Coronary artery (tissue), 2 donors: ENCODE results near the gene GDF10.

Source experiments
- DNase-seq: peaks from one replicate; pipeline ENCODE4 v3.0.0-alpha.2; 2017; ENCODE audit warnings: low spot score
- H3K27ac ChIP-seq, 2 donors: fragments of 200-600 bp; sonication (generic); one replicate each; pipeline ENCODE4 v1.5.1; 2016 to 2019
- H3K4me3 ChIP-seq: fragments of 200-600 bp; sonication (generic); 2 replicates; pipeline ENCODE4 v1.5.1; 2016; ENCODE audit warnings: mild to moderate bottlenecking, moderate library complexity
- TF ChIP-seq, protein P1 (sequence below): fragments of 200-600 bp; sonication (generic); IDR thresholded peaks from one replicate; pipeline ENCODE4 v1.5.1; 2019; ENCODE audit warnings: antibody characterized with exemption

The GDF10 gene

DNA sequence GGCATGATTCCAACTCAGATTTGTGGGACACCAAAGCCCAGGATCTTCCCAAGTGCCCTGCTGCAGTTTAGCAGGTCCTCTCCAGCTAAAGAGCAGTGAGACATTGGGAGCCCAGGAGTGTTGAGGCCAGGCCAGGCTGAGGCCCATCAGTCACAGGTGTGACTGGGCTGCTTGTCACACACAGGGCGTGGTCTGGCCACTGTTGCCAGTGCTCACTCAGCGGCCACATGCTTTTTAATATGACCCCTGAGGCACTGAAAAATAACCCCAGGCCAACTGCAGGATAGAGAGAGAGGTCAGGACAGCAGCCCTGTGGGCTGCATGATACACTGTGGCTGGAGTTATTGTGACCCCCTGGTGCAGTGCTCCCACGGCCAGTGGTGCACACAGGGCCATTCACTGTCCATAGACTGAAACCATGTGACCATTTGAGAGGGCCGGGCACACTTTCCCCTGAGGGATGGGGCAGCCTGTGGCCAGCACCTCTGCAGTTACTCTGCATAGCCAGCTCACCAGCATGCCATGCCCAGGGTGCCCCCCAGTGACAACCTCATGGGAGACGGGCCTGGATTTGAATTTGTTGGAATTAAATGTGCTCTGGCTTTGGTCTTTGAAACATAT lies 26.4 kb downstream of the GDF10 start:
- no peak overlapping the region for H3K27ac ChIP-seq
- TF ChIP-seq, protein P1, sequence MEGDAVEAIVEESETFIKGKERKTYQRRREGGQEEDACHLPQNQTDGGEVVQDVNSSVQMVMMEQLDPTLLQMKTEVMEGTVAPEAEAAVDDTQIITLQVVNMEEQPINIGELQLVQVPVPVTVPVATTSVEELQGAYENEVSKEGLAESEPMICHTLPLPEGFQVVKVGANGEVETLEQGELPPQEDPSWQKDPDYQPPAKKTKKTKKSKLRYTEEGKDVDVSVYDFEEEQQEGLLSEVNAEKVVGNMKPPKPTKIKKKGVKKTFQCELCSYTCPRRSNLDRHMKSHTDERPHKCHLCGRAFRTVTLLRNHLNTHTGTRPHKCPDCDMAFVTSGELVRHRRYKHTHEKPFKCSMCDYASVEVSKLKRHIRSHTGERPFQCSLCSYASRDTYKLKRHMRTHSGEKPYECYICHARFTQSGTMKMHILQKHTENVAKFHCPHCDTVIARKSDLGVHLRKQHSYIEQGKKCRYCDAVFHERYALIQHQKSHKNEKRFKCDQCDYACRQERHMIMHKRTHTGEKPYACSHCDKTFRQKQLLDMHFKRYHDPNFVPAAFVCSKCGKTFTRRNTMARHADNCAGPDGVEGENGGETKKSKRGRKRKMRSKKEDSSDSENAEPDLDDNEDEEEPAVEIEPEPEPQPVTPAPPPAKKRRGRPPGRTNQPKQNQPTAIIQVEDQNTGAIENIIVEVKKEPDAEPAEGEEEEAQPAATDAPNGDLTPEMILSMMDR, result no peak
- peak; percentile 46 for DNase-seq
- no peak overlapping the region for H3K4me3 ChIP-seq

DNA sequence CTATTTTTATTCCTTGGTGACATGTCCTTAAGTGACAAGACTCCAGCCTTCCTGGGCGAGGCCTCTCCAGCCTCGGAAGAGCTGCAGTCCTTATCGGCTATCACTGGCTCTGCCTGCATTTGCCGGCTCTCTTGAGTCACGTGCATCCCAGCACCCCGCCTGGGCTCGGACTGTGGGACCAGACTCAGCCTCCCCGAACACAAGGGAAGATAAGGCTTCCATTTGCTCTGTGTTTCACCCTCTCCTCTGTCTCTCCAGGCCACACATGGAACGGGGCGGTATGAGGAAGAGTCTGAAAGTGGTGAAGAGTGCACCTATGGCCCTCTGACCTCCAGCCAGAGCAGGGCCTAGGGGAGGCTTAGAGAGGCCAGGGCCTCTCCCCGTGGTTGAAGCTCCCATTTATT lies 26.9 kb downstream of the GDF10 start:
- no peak overlapping the region for H3K27ac ChIP-seq
- H3K4me3 ChIP-seq, result no peak overlapping the region
- DNase-seq, result peak; percentile 52
- TF ChIP-seq, protein P1, result no peak

DNA sequence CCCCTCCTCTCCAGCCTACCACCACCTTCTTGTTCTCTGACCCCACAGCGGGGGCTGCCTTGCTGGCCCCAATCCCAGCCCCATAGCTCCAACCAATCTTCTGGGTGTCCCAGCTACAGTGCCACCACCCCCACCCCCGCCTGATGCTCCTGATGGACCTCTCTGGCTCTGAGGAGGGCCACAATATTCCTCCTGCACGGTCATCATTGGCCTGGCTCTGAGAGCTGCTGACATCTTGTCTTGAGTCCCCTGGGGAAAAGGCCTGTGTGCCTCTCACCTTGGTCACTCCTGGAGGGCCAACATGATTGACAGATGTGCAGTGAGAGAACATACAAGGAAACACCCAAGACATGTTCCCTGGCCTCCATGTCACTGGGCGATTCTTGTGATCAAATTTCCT lies 29.9 kb downstream of the GDF10 start:
- no peak overlapping the region for H3K4me3 ChIP-seq
- H3K27ac ChIP-seq, result no peak overlapping the region
- DNase-seq, result no peak
- TF ChIP-seq, protein P1, result no peak

DNA sequence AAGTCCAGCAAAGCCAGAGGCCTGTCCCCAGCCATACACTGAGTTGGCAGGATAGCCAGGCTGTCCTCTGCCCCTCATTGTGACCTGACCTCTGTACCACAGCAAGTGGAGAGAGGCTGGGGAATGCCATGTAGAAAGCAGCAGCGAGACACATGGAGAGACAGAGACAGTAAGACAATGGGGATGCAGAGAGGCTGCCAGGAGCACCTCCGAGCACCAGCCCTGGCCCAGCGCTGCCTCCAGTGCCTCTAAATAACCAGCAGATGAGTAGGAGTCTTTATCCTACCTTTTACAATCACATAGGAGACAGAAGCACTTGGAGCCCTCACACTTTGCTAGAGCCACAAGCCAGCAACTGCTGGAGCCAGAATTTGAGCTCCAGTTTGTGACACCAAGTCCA lies 30.4 kb downstream of the GDF10 start:
- Histone ChIP-seq H3K27ac (no peak overlapping the region), H3K4me3 (no peak overlapping the region)
- DNase-seq, result no peak
- TF ChIP-seq, protein P1, result no peak

DNA sequence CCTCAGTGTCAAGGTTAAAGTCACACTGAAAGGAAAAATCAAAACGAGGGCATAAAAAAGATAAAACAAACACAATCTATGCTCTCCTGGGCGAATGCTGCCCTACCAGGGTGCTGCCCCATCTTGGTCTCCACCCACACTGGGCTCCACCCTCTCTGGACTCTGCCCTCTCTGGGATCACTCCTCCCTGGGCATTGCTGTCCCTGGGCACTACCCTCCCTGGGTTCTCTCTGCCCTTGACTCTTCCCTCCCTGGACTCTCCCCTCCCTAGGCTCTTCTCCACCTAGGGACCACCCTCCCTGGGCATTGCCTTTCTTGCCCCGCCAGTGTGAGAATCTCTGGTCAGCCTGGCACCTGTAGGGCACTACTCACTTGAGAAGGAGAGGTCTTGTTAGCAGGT lies 30.8 kb downstream of the GDF10 start:
- TF ChIP-seq, protein P1, result no peak
- Histone ChIP-seq H3K27ac (no peak overlapping the region), H3K4me3 (no peak overlapping the region)
- DNase-seq, result no peak

DNA sequence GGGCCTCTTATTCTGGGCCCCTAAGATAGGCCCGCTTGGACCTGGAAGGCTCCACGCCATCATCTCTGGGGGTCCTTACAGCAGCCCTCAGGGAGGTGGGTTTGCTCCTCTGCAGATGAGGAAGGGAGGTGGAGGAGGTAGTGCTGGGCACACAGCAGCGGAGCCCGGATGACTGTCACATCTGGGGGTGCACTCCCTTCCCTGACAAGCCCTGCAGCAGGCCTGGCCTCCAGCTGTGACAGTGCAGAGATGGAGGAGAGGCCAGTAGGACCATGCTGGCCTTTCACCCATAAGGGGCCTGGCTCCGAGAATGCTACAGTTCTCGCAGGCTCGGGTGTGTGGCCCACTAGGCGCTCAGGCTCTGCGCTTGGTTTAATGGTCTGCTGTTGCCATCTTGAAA lies 31.5 kb downstream of the GDF10 start:
- H3K4me3 ChIP-seq, result no peak overlapping the region
- no peak overlapping the region for H3K27ac ChIP-seq
- TF ChIP-seq, protein P1, result no peak
- DNase-seq, result no peak

DNA sequence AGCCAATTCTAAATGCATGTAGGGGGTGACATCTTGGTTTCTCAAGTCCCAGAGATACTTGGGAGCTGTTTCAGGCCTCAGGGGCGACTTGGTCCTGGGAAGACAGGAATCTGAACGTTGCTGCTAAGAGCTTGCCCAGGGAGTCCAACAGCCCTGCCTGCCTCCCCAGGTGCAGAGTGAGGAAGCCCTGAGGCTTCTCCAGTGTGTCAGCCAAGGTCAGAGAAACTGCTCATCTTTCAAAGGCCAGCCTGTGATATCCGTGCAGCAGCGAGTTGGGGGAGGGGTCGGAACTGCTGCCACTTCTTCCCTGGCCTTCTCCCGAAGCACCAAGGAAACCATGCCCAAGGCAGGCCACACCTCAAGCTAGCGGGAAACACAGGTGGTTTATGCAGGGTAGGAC lies 32.0 kb downstream of the GDF10 start:
- no peak for DNase-seq
- Histone ChIP-seq H3K27ac (no peak overlapping the region), H3K4me3 (no peak overlapping the region)
- TF ChIP-seq, protein P1, result no peak
